NCI-H1092 (cell line): ENCODE data around the gene BCKDHB.

Experiments used
- DNase-seq: peaks from one replicate; lab custom pipeline; 2025; lab: John Stamatoyannopoulos, UW

BCKDHB gene

GRCh38 chr6:80151635-80152034 lies 45.2 kb downstream of the BCKDHB start:
- DNase-seq = no peak

DNA sequence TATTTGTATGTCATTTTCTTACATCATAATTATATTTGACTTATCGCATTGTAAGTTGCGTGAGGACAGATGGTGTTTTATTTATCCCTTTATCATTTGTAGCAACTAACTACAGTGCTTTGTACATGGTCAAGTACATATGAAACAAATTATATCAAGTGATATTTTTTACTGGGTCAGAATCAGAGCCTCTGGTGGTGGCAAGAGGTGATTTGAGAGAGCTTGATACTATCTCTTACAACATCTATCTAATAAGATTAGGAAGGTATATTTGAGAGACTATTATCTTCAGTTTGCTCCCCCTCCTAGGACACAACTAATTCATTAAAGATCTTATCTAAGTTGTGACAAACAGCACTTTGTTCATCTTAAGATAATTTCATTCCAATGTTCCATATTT lies 47.7 kb downstream of the BCKDHB start:
- no peak for DNase-seq

- DNase-seq = no peak
Measured at GRCh38 chr6:80156221-80156620, 49.8 kb downstream of the BCKDHB start.

DNA sequence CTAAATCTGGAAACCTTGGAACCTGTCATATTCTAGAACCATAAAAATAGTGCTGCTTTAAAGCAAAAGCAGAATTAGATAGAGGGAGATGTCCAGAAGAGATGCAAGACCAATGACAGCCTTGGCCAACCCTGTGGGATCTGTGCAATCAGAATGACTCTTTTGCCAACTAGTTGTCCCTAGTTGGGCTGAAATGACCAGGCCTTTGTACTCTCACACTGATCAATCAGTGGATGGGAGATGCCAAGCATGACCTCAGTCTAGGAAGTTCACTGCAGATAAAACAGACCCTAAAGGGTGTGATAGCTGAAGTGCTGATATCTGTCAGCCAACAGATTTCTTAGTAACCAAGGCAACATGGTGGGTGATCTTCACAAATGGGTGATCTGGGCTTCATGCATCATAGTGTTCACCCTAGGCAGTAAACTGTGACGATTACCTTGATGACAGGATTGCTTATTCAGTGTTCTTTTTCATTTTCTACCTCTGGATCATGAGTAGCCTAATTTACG lies 52.1 kb downstream of the BCKDHB start:
- no peak for DNase-seq

DNA sequence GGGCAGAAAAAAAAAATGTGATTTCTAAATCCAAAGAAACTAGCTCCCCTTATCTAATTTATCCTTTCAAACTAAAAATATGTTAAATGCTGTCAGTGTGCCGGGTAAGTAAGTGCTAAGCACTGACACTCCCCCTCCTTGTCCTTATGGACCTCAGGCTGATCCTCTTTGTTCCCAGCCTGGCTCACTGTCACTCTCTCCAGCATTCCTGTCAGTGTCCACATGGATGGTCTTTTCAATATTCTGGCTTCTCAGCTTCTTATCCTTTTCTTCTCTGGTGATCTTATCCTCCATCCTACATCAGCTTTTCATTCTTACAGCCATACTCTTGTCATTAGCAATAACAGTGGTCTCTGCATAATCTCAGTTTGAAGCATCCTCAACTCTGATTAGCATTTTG lies 55.0 kb downstream of the BCKDHB start:
- no peak for DNase-seq

DNA sequence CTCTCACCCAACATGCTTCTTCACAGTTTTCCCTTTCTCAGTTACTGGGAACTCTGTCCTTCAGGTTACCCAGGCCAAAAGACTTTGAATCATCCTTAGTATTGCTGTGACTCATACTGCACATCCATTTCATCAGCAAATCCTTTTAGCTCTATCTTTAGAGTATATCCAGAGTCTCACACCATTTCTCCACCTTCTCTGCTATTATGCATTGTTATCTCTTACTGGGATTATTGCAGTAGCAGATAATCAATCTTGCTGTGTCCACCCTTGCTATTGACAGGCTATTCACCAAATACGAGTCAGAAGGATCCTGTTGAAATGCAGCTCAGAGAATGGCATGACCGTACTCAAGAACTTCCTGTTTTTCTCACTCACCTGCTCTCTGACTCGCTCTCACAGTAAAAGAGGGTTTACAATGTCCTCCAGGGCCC lies 57.3 kb downstream of the BCKDHB start:
- no peak for DNase-seq

DNA sequence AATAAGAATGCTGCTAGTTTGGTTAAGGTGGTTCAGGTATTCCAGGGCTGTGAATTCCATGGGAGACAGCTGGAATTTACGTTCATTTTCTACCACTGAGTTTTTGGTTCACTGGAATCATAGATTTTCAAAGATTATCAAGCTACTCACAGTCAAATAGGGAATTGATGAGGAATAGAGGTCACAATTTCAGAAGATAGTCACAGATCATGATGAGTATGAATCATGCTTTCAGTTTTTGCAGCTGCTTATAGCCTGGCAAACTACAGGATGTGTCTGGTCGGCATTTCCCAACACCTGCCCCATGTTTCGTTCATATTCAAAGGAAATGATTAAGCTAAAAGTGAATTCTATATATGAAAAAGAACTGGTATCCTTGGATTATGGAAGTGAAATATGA lies 58.7 kb downstream of the BCKDHB start:
- DNase-seq = no peak

DNA sequence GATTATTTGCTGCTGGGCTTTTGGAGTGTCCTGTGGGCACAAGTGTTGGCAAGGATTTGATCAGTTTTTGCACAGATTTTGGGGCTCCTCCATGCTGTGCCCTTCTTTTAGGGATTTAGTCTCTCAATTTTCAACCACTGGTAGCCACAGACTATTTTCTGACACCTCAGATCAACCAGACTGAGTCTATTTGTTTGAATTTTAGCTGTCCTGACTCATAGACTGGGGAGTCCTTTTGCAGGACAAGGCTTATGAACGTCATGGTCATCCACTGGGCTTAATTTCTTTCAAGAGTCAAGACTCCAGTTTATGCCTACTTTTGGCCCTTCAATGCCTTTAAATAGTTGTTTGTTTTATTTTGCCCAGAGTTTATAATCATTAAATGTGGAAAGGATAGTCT lies 59.3 kb downstream of the BCKDHB start:
- no peak for DNase-seq

DNA sequence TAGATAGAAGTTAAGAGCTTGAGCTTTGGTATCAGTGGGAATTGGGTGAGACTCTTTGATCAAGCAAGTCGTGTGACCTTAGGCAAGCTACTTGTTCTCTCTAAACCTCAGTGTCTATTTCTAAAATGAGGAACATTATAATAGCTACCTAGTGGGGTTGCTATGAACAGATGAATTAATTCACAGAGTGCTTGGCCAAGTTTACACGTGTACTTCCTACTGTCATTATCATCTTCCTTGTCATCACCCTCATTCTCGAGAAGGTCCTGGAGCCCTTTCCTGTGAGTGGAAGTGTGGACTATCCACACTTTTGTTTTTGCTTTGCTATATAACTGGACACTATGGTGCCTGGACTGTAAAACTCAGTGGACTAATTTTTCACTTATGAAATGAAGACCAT lies 64.0 kb downstream of the BCKDHB start:
- DNase-seq = no peak

- DNase-seq = no peak
Measured at GRCh38 chr6:80173411-80173810, 66.9 kb downstream of the BCKDHB start.

GRCh38 chr6:80174900-80175572 lies 68.6 kb downstream of the BCKDHB start:
- no peak for DNase-seq

DNA sequence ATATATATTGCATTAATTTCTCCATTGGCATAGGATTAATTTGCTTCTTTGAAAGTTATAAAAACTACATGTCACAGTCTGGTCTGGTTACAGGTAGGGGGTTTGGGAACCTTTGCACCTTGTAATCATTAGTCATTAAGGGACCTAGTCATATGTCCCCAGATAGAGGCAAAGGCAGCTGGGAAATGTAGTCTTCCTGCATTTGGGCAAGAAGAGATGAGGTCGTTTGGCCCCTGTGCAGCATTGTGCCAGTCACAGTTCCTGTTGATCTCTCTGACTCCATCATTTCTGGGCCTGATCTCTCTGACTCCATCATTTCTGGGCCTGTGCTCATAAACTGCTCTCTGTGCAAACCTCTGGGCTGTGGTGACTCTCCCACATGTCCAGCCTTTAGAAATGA lies 73.2 kb downstream of the BCKDHB start:
- no peak for DNase-seq

DNA sequence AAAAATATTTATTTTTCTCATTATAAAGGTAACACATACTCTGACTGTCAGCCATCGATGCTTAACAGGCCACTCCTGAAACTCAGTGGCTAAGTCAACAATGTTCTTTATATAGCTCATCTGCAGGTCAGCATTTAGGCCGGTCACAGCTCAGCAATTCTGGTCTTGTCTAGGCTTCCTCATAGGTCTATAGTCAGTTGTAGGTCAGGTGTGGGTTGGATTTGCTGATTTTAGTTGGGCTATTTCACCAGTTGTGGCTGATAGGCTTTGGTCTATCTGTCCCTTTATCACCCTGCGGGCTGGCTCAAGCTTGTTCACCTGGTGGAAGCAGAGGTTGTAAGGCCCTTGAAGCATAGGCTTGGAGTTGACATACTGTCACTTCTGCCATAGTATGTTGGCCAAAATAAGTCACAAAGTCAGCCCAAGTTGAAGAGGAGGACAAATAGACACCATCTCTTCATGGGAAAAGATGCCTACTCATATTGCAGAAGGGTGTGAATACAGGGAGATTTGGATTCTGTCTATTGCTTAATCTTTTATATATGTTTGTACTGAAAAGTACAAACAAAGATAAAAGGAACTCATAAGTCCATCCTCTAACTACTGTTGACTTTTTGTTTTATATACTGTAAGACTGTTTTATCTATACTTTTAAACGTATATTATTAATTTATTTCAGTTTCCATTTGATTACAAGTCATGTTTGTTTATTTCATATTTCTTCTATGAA lies 75.0 kb downstream of the BCKDHB start:
- no peak for DNase-seq

DNA sequence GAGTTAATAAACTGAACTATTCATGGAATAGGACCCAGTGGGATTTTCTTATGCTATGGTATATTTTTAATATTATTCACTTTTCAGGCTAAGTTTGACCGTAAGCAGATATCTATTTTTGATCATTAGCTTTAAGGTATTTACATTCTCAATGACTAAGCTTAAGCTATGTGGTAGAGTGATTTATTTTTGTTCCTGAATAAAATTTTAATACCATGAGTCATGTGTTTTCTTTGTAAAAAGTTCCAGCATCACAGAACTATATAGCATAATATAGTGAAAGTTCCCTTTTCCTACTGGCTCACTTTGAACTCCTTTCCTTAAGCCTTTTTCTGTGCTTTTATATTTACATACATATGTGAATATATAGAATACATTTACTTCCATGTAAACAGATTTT lies 75.8 kb downstream of the BCKDHB start:
- DNase-seq = no peak

GRCh38 chr6:80183019-80183795 lies 76.7 kb downstream of the BCKDHB start:
- DNase-seq = no peak

GRCh38 chr6:80185492-80185891 lies 79.0 kb downstream of the BCKDHB start:
- no peak for DNase-seq

DNA sequence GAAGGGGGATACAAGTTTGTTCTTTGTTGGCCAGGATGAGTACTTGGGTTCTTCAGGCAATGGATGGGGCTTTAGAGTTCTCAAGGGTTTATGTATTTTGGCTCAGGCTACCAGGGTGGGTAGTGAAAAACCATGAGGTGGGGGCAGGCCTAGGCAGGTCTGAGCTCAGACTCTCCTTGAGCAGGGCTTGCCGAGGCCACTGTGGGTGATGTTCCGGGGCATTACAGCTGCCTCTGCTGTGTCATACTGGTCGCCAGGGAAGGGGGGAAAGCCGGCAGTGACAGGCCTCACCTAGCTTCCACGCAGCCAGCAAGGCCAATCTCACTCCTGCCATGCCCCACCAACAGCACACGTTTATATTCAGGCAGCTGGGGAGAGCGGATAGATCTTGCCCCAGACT lies 79.6 kb downstream of the BCKDHB start:
- no peak for DNase-seq

DNA sequence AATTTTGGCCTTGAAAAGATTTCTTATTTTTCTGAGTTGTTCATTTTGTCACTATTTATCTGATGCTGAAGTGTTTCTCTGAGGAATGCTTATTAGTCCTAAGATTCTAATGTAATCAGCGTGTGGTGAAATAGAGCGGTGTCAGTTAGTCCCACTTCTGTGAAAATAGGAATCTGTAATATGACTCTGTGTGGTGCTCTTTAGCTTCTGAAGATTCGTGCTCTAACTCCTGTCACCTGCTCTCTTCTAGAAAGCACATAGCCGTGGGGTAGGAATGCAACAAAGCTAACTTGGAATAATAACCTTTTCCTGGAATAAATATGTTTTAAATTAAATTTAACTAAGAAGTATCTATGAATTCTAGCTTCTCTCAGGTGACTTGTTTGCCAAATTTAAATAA lies 90.4 kb downstream of the BCKDHB start:
- no peak for DNase-seq

DNA sequence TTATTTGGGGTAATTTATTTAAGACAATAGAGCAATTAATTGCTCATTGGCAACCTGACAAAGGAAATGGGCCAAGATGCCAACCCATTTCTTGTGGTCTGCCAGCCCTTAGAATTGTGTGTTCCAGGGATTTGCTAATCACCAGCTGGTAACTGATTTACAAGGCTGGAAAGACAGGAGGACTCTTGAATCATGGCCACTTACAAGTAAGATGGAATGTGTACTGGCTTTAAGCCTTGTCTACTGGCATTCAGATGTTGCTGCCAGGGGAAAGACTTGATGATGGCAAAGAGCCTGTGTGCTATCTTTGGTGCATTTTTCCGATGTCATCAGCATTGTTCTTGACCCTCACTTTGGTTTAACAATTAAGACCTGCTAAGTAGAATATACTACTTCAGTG lies 91.0 kb downstream of the BCKDHB start:
- no peak for DNase-seq

GRCh38 chr6:80197986-80198385 lies 91.5 kb downstream of the BCKDHB start:
- no peak for DNase-seq

DNA sequence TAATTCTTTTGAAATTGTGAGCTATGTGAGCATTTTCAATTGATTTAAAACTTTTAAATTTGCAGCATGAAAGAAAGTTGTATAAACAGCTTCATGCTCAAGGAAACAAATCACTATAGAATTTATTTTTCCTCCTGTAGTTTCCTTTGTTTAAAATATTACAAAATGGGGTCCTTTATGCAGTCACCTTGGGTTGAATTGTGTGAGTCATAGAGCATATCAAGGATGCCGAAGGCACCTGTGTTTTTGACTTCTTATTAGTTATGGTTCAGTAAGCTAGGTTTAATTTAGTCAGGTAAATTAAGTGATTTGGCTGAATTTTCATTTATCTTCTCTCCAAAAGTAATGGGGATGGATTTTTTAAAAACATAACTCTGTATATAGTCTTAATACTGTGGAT lies 96.8 kb downstream of the BCKDHB start:
- DNase-seq = no peak

DNA sequence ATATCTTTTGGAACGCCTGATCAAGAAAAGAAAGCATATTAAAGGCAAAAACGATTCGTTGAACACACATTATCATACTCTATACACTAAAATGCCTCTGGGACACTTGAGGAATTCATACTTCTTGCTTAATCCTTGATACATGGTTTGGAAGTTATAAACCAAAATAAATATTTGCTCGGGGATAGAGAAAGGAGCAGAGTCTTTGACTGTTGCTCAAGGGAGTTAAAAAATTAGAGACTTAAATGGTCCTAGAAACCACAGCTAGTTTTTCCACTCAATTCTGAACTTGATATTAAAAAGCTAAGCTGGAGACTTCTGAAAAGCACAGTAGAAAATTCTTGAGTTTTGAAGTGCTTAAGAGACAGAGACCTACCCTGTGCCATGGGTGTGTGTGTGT lies 98.9 kb downstream of the BCKDHB start:
- no peak for DNase-seq

DNA sequence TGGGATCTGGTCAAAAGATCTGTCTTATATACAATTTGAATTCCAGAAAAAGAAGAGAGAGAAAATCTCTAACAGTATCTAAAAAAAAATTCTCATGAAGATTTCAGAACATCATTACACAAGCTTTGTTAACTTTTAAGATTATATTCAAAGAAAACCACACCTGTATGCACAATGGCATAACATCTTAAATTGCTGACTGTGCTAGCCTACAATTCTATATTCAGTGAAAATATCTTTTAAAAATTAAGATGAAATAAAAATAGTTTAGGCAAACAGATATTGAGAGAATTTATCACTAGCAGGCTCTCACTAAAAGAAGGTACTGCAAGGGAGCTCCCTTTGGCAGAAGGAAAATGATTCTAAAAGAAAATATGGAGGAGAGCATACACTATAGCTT lies 100.3 kb downstream of the BCKDHB start:
- no peak for DNase-seq
